HG03095 (cell line): Measurements from ENCODE around the gene ZNF789.
A peak's percentile ranks its signal among the peaks of the same experiment; 100 is the strongest.
"Not testable (repeated sequence)": the region's sequence is repeated elsewhere in the genome, so short reads cannot be mapped to it uniquely, and the experiment has no call there.

ENCODE experiments used
- ATAC-seq: cut with Tn5 transposase; IDR thresholded peaks from one replicate; pipeline ENCODE4 v1.9.1; 2021; ENCODE audit warnings: moderate library complexity; ENCODE audit not compliant: unreplicated experiment

Gene ZNF789

DNA sequence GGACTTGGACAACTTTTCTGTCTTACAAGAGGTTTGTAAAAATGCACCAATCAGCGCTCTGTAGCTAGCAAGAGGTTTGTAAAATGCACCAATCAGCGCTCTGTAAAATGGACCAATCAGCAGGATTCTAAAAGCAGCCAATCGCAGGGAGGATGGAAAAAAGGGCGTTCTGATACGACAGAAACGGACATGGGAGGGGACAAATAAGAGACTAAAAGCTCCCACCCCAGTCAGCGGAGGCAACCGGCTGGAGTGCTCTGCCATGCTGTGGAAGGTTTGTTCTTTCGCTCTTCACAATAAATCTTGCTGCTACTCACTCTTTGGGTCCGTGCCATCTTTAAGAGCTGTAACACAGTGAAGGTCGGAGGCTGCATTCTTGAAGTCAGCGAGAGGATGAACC, 28.5 kb downstream of the ZNF789 start:
- not testable (repeated sequence) for ATAC-seq

DNA sequence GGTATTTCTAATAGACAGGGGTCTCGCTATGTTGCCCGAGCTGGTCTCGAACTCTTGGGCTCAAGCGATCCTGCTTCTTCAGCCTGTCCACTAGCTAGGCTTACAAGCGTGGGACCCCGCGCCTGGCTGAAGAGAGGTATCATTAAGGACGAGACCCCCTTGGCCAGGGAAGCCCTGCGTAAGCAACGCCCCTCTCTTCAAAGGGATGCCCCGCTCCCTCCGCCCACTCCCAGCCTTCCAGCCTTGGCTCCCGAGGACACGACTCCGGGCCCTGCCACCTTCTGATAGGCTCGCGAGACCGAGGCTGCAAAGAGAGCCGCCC, 31.6 kb downstream of the ZNF789 start:
- ATAC-seq: no peak

DNA sequence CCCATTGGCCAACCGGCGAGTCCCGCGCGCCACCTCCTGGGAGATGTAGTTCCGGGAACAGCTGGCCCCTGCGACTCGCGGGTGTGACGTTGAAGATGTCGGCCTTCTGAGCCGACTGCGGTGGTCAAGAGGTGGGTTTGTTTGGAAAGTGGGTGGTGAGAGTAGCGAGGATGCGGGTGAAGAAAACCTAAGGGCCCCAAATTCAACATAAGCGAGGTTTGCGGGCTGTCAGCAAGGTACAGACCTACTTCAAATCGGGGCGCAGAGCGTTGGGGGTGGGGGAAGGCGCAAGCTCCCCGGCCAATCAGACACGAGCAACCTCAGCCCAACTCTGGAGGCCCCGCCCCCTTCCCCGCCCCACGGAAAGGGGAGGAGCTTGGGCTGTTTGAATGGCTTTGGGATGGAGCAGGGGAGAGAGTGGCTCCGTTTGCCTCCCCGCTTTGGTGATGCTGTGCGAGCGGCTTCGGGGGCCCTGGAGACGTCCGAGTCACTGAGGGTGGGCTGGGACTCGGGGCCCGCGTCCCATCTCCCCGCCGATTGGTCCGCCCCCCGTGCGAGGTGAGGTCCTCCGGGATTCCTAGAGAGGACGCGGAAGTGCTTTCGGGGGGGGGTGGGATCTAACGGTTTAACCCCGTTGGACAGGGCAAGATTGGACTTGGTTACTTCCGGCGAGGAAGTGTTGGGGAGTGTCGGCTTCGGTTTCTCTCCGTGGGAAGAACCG, 32.1 kb downstream of the ZNF789 start, which contains the start of gene ZKSCAN5:
Gene ZKSCAN5 (plus strand): TSS at position 60 of the 721 bp plus-strand sequence. CDS start 1,383 bp downstream, outside the sequence.
- ATAC-seq: peak; percentile 81

DNA sequence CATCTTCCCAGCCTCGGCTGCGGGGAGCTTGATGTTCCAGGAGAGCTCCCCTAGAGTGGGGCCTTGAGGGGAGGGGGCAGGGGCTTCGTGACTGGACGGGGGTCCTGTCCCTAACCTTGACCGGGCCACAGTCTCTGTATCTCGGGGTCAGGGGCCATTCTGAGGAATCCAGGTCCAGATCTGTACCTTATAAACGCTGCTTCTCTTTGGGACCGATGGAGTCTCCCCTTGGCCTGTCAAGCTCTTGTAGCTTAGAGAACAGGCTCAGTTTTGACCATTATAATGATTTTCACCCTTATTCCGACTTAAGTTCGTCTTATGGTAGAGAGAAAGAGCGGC, 32.6 kb downstream of the ZNF789 start:
- no peak for ATAC-seq

DNA sequence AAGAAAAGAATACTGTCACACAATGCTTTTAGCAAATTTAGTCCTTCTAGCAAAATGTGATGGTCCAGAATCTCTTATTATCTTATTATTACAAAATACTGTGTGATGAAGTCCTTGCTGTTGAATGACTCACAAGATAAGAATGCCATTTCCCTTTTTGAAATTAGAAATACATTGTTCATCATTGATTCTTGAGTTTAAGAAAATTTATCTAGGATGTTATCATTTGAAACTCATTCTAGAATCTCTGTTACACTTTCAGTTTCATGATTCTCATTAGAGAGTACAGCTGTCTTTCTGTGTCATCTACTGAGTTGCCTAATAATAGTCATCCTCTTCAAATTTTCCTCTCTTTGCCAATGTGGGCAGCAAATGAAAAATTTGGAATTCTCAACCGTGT, 41.4 kb downstream of the ZNF789 start:
- ATAC-seq: no peak

DNA sequence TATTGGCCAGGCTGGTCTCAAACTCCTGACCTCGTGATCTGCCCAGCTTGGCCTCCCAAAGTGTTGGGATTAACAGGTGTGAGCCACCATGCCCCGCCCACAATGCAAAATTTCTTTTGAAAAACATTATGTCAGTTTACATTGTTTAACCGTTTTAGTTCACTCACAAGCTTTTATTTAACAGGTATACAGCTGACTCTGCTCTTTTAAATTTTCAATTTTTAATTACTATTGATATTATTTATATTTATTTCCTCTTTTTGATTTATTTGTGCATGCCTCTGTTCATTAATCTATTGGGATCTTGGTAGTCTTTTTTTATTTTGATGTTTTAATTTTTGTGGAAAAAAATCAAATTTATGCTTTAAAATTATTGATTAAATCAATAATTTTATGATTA, 48.7 kb downstream of the ZNF789 start:
- ATAC-seq: no peak

DNA sequence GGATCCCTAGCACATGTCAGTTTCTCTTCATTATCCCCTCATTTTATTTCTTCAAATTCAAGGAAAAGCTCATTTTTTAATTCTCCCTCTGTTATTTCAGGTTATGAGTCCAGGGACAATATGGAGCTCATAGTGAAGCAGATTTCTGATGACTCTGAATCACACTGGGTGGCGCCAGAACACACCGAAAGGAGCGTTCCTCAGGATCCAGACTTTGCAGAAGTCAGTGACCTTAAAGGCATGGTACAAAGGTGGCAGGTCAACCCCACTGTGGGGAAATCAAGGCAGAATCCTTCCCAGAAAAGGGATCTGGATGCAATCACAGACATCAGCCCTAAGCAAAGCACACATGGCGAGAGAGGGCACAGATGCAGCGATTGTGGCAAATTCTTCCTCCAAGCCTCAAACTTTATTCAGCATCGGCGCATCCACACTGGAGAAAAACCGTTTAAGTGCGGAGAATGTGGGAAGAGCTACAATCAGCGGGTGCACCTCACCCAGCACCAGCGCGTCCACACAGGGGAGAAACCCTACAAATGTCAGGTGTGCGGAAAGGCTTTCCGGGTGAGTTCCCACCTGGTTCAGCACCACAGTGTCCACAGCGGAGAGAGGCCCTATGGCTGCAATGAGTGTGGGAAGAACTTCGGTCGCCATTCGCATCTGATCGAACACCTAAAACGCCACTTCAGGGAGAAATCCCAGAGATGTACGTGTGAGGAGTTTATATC, 53.2 kb downstream of the ZNF789 start:
- no peak for ATAC-seq

DNA sequence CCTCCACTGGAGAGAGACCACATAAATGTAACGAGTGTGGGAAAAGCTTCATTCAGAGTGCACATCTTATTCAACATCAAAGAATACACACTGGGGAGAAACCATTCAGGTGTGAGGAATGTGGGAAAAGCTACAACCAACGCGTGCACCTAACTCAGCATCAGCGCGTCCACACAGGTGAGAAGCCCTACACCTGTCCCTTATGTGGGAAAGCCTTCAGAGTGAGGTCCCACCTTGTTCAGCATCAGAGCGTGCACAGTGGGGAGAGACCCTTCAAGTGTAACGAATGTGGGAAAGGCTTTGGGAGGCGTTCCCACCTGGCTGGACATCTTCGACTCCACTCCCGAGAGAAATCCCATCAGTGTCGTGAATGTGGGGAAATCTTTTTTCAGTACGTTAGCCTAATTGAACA, 58.7 kb downstream of the ZNF789 start:
- ATAC-seq: no peak

DNA sequence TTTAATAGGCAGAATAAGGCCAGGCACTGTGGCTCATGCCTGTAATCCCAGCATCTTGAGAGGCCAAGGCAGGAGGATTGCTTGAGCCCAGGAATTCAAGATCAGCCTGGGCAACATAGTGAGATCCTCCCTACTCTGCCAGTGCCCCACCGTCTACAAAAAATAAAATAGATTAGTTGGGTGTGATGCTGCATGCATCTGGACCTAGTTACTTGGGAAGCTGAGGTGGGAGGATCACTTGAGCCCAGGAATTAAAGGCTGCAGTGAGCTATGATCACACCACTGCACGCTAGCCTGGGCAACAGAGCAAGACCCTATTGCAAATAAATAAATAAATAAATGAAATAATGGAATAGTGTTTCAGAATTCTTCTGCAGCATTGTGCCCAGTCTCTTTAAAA, 63.0 kb downstream of the ZNF789 start:
- ATAC-seq: no peak
